Measurements from ENCODE around the gene AQP2. TPM values are rescaled to one million over a fixed set of nuclear protein-coding genes. Genes with fewer than 3 reads are reported as not detected.

Gene AQP2
- total RNA-seq, 3 donors from 2014 or later, result not detected

GRCh38 chr12:49963976-49964815, 13.7 kb downstream of the AQP2 start:
- H3K27ac ChIP-seq, result no peak overlapping the region
- no peak for DNase-seq (ENCODE audit: low spot score in 2 of 2)
- peaks cover 0 to 3% of the 10 kb centered on the region in 2 donors for H3K27me3 ChIP-seq
- no peak overlapping the region for H3K4me3 ChIP-seq
- TF ChIP-seq POLR2A (IDR thresholded peaks at IDR 0.05) (no peak), POLR2AphosphoS5 (IDR thresholded peaks at IDR 0.05) (no peak), CTCF (IDR thresholded peaks at IDR 0.05) (no peak)
- H3K4me1 ChIP-seq, result peaks cover 4 to 8% of the 10 kb centered on the region in 2 donors
- H3K9me3 ChIP-seq, result no peaks in the 10 kb centered on the region
- intact Hi-C loops (cut with DNase I; ENCODE audit: low total_unique reads), result loop anchor here (10.0 kb wide), 1 partner anchor 189 kb away; no protein-coding TSS in a partner anchor
- no peaks in the 10 kb centered on the region for H3K36me3 ChIP-seq

- H3K4me3 ChIP-seq, result no peak overlapping the region
- H3K27me3 ChIP-seq, result peaks cover 0 to 3% of the 10 kb centered on the region in 2 donors
- H3K27ac ChIP-seq, result no peak overlapping the region
- no peaks in the 10 kb centered on the region for H3K36me3 ChIP-seq
- peaks cover 4 to 8% of the 10 kb centered on the region in 2 donors for H3K4me1 ChIP-seq
- DNase-seq (ENCODE audit: low spot score in 2 of 2), result no peak
- no peaks in the 10 kb centered on the region for H3K9me3 ChIP-seq
- intact Hi-C loops (cut with DNase I; ENCODE audit: low total_unique reads), result loop anchor here (10.0 kb wide), 1 partner anchor 190 kb away; no protein-coding TSS in a partner anchor
- TF ChIP-seq POLR2A (IDR thresholded peaks at IDR 0.05), result no peak
- no peak for TF ChIP-seq POLR2AphosphoS5 (IDR thresholded peaks at IDR 0.05)
- no peak for TF ChIP-seq CTCF (IDR thresholded peaks at IDR 0.05)
Observed at GRCh38 chr12:49964849-49965624, 14.5 kb downstream of the AQP2 start.

DNA sequence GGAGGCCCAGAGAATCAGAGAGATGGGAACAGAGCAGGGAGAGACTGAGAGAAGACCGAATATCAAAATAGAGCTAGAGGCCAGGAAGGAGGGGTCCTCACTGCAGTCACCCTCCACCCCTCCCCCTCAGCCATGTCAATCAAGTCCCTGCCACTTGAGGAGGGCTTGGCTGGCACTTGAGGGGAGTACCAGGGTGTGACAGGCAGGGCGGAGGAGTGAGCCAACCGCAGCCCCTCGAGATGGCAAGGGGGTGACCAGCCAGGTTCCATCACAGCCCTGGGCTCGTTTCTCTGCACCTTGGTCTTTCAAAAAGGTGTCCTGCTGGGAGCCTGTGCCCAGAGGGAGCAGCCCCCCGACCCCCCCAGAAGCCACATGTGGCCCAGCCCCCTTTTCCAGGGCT, 15.3 kb downstream of the AQP2 start:
- intact Hi-C loops (cut with DNase I; ENCODE audit: low total_unique reads), result loop anchor here (10.0 kb wide), 1 partner anchor 191 kb away; no protein-coding TSS in a partner anchor
- Histone ChIP-seq H3K4me1 (peaks cover 4 to 8% of the 10 kb centered on the region in 2 donors), H3K27me3 (peaks cover 0 to 3% of the 10 kb centered on the region in 2 donors), H3K9me3 (no peaks in the 10 kb centered on the region), H3K36me3 (no peaks in the 10 kb centered on the region), H3K4me3 (no peak overlapping the region), H3K27ac (no peak overlapping the region)
- DNase-seq (ENCODE audit: low spot score in 2 of 2), result no peak
- TF ChIP-seq CTCF (IDR thresholded peaks at IDR 0.05), result no peak
- TF ChIP-seq POLR2AphosphoS5 (IDR thresholded peaks at IDR 0.05), result no peak
- TF ChIP-seq POLR2A (IDR thresholded peaks at IDR 0.05), result no peak

DNA sequence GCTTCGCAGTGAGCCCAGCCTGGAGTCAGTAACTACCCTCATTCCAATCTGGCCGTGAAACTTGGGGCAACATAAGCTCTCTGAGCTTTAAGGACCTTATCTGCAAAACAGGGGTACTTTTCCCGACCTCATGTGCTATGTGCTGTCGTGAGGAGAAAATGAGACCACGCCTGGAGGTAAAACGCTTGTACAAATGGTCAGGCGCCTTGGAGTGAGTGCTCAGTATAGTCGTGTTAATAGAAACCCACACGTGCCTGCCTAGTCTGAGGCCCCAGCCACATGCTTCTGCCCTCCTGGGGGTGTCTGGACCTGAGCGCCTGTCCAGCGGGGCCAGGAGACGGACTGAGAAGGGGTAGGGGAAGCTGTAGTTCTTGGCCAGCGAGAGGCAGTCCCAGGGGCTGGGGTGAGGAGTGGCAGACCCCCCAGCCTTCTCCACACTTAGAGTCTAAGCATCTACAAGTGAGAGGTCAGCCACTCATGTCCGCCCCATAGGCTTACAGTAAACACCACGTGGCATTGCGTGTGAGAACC, 16.0 kb downstream of the AQP2 start:
- TF ChIP-seq CTCF (IDR thresholded peaks at IDR 0.05) (no peak), POLR2AphosphoS5 (IDR thresholded peaks at IDR 0.05) (no peak), POLR2A (IDR thresholded peaks at IDR 0.05) (no peak)
- no peak for DNase-seq (ENCODE audit: low spot score in 2 of 2)
- H3K36me3 ChIP-seq, result no peaks in the 10 kb centered on the region
- no peak overlapping the region for H3K27ac ChIP-seq
- no peaks in the 10 kb centered on the region for H3K9me3 ChIP-seq
- H3K4me1 ChIP-seq, result peaks cover 0 to 8% of the 10 kb centered on the region in 2 donors
- peaks cover 0 to 3% of the 10 kb centered on the region in 2 donors for H3K27me3 ChIP-seq
- intact Hi-C loops (cut with DNase I; ENCODE audit: low total_unique reads), result loop anchor here (10.0 kb wide), 1 partner anchor 192 kb away; no protein-coding TSS in a partner anchor
- H3K4me3 ChIP-seq, result no peak overlapping the region

Measured in breast epithelium (tissue), 4 donors.